Naive thymus-derived CD4-positive, alpha-beta T cell (primary cell): ENCODE measurements around the gene SF3A2. TPM values are rescaled to one million over a fixed set of nuclear protein-coding genes. Genes with fewer than 3 reads are reported as not detected.

Experiments used
- ATAC-seq: fragments of 150-1000 bp; cut with Tn5 transposase; 2 replicates; pipeline ENCODE4 v1.10.0; 2021; ENCODE audit warnings: mild to moderate bottlenecking, moderate library complexity
- CTCF ChIA-PET: fragments of 350-600 bp; sonication (Branson Sonifier 250); formaldehyde crosslinking; loops from one replicate; lab custom pipeline; 2021; ENCODE audit warnings: antibody characterized with exemption; lab: Charles Lee
- POLR2A ChIA-PET: fragments of 350-600 bp; sonication (Branson Sonifier 250); formaldehyde crosslinking; loops from one replicate; lab custom pipeline; 2021; ENCODE audit warnings: antibody characterized with exemption, inconsistent platforms; lab: Charles Lee
- DNase-seq, 9 donors: peaks; one replicate each; pipeline versions ENCODE4 v3.0.0 to v3.0.0-alpha.2; 2020 to 2022; ENCODE audit warnings: mixed read lengths in 1 of 9
- H3K27ac ChIP-seq: one replicate; pipeline ENCODE4 v1.7.0; 2013; ENCODE audit warnings: mild to moderate bottlenecking, low read depth, low read length, moderate library complexity
- H3K27me3 ChIP-seq, 2 donors: one replicate each; pipeline ENCODE4 v1.7.0; 2013; ENCODE audit warnings: low read length in 2 of 2, mild to moderate bottlenecking in 2 of 2, moderate library complexity in 2 of 2; ENCODE audit not compliant: control insufficient read depth in 2 of 2, insufficient read depth in 2 of 2
- H3K36me3 ChIP-seq, 3 experiments: 1 replicate in 2 of 3; 2 replicates in 1 of 3; pipeline ENCODE4 v1.7.0; 2013; ENCODE audit warnings: low read length in 3 of 3, mild to moderate bottlenecking in 3 of 3, moderate library complexity in 1 of 3; ENCODE audit not compliant: insufficient read depth in 3 of 3, control insufficient read depth in 2 of 3
- H3K4me1 ChIP-seq, 2 donors: one replicate each; pipeline ENCODE4 v1.7.0; 2013; ENCODE audit warnings: low read length in 2 of 2, mild to moderate bottlenecking in 2 of 2, moderate library complexity in 1 of 2; ENCODE audit not compliant: control insufficient read depth in 2 of 2, insufficient read depth in 2 of 2
- H3K4me3 ChIP-seq: 2 replicates; pipeline ENCODE4 v1.7.0; 2013; ENCODE audit warnings: mild to moderate bottlenecking, low read length
- H3K9me3 ChIP-seq, 3 experiments: 1 replicate in 2 of 3; 2 replicates in 1 of 3; pipeline ENCODE4 v1.7.0; 2013; ENCODE audit warnings: low read length in 3 of 3; ENCODE audit not compliant: control insufficient read depth in 2 of 3
- H3K27ac Mint-ChIP-seq, 9 donors: one replicate each; pipeline ENCODE4 v1.8.0; 2020 to 2022; ENCODE audit warnings: mixed read lengths in 9 of 9, mild to moderate bottlenecking in 8 of 9, moderate library complexity in 5 of 9, inconsistent platforms in 2 of 9
- H3K27me3 Mint-ChIP-seq, 5 donors: one replicate each; pipeline ENCODE4 v1.8.0; 2021 to 2022; ENCODE audit warnings: mixed read lengths in 5 of 5, mild to moderate bottlenecking in 1 of 5
- H3K36me3 Mint-ChIP-seq, 5 donors: one replicate each; pipeline ENCODE4 v1.8.0; 2020 to 2022; ENCODE audit warnings: mixed read lengths in 5 of 5, mild to moderate bottlenecking in 3 of 5, inconsistent platforms in 1 of 5
- H3K4me1 Mint-ChIP-seq, 7 donors: one replicate each; pipeline ENCODE4 v1.8.0; 2020 to 2022; ENCODE audit warnings: mixed read lengths in 7 of 7, mild to moderate bottlenecking in 3 of 7, inconsistent platforms in 1 of 7
- H3K4me3 Mint-ChIP-seq, 10 donors: one replicate each; pipeline ENCODE4 v1.8.0; 2020 to 2022; ENCODE audit warnings: mild to moderate bottlenecking in 10 of 10, mixed read lengths in 10 of 10, moderate library complexity in 6 of 10, inconsistent platforms in 2 of 10
- H3K9me3 Mint-ChIP-seq, 11 donors: one replicate each; pipeline ENCODE4 v1.8.0; 2020 to 2022; ENCODE audit warnings: mixed read lengths in 11 of 11, mild to moderate bottlenecking in 4 of 11, inconsistent platforms in 1 of 11, moderate library complexity in 1 of 11
- intact Hi-C, 2 donors: fragments of 100-400 bp; cut with micrococcal nuclease; formaldehyde crosslinking; loops; one replicate each; pipeline ENCODE4 v1.15.1; 2023
- polyA plus RNA-seq, 2 donors: library from polyadenylated mRNA; unstranded; fragments of 300-500 nt; fragmentation: Illumina TruSeq; gene quantifications; one replicate each; pipeline ENCODE4 v1.2.3, GENCODE V29; 2021
- total RNA-seq, 6 experiments: library from RNA in 5 of 6; stranded (reverse) in 5 of 6; gene quantifications; 1 replicate in 5 of 6; 2 replicates in 1 of 6; pipeline ENCODE4 v1.2.3 and lab custom pipeline; 2021 to 2026

Gene SF3A2
- total and polyA plus RNA-seq, 7 experiments from 2014 or later: 22.3 to 150 (median 131) TPM

GRCh38 chr19:2252055-2252796 is 15.6 kb downstream of the SF3A2 start:
- H3K27ac ChIP-seq: no peak overlapping the region
- no peaks in the 10 kb centered on the region for H3K9me3 Mint-ChIP-seq
- DNase-seq: peak in 3 of 9 donors; percentile 30 to 41 (median 32)
- peak overlapping the region; percentile 63 for H3K4me3 ChIP-seq
- no peaks in the 10 kb centered on the region for H3K9me3 ChIP-seq
- H3K4me3 Mint-ChIP-seq: peak overlapping the region; percentile 20 to 85 (median 78)
- H3K4me1 ChIP-seq: peaks cover 14 to 31% of the 10 kb centered on the region in 2 donors
- H3K36me3 Mint-ChIP-seq: no peaks in the 10 kb centered on the region
- no peaks in the 10 kb centered on the region for H3K27me3 ChIP-seq
- peak overlapping the region in 2 of 9 donors; percentile 5 to 43 for H3K27ac Mint-ChIP-seq
- intact Hi-C loops: loop anchor here in 1 of 2 donors (2.0 kb wide), 1 partner anchor 15 kb away; the partner anchor contains the start of genes PLEKHJ1 and SF3A2
- POLR2A ChIA-PET: interaction anchor here (0.9 to 13.1 kb wide), 6 partner anchors 9 to 224 kb away, joined by 3 to 163 read pairs (median 9); partner anchors contain the start of gene GADD45B
- peaks cover 0 to 17% (median 2%) of the 10 kb centered on the region in 3 experiments for H3K36me3 ChIP-seq
- CTCF ChIA-PET: interaction anchor here (0.6 to 1.8 kb wide), 3 partner anchors 13 to 145 kb away, joined by 3 to 7 read pairs (median 4); partner anchors contain the start of gene PLEKHJ1
- peaks cover 0 to 10% (median 8%) of the 10 kb centered on the region in 7 donors for H3K4me1 Mint-ChIP-seq
- H3K27me3 Mint-ChIP-seq: peaks cover 0 to 25% (median 0%) of the 10 kb centered on the region in 5 donors
- no peak for ATAC-seq

- no peaks in the 10 kb centered on the region for H3K9me3 ChIP-seq
- no peaks in the 10 kb centered on the region for H3K36me3 Mint-ChIP-seq
- POLR2A ChIA-PET: interaction anchor here (0.6 to 13.1 kb wide), 8 partner anchors 8 to 355 kb away, joined by 3 to 163 read pairs (median 4); partner anchors contain the start of gene GADD45B
- H3K27ac Mint-ChIP-seq: no peak overlapping the region
- peaks cover 0 to 25% (median 0%) of the 10 kb centered on the region in 5 donors for H3K27me3 Mint-ChIP-seq
- ATAC-seq (no peak), DNase-seq (no peak)
- peaks cover 14 to 37% of the 10 kb centered on the region in 2 donors for H3K4me1 ChIP-seq
- H3K4me3 Mint-ChIP-seq: peak overlapping the region; percentile 50 to 85 (median 78)
- no peaks in the 10 kb centered on the region for H3K27me3 ChIP-seq
- H3K9me3 Mint-ChIP-seq: no peaks in the 10 kb centered on the region
- peaks cover 0 to 11% (median 8%) of the 10 kb centered on the region in 7 donors for H3K4me1 Mint-ChIP-seq
- intact Hi-C loops: loop anchor here in 1 of 2 donors (1.0 to 2.0 kb wide), 4 partner anchors 11 to 21 kb away; partner anchors contain the start of genes PLEKHJ1 and SF3A2
- CTCF ChIA-PET: interaction anchor here (0.6 to 1.8 kb wide), 3 partner anchors 13 to 144 kb away, joined by 3 to 7 read pairs (median 4); partner anchors contain the start of gene PLEKHJ1
- H3K36me3 ChIP-seq: peaks cover 0 to 12% (median 2%) of the 10 kb centered on the region in 3 experiments
- H3K27ac ChIP-seq: no peak overlapping the region
- peak overlapping the region; percentile 63 for H3K4me3 ChIP-seq
These were observed 16.1 kb downstream of the SF3A2 start for GRCh38 chr19:2252797-2253105.

- H3K9me3 ChIP-seq: no peaks in the 10 kb centered on the region
- Mint-ChIP-seq H3K4me3 (peak overlapping the region; percentile 50 to 85 (median 78)), H3K27ac (peak overlapping the region in 2 of 9 donors; percentile 52 to 64), H3K4me1 (peaks cover 0 to 18% (median 15%) of the 10 kb centered on the region in 7 donors), H3K27me3 (peaks cover 0 to 25% (median 0%) of the 10 kb centered on the region in 5 donors), H3K9me3 (no peaks in the 10 kb centered on the region), H3K36me3 (no peaks in the 10 kb centered on the region)
- CTCF ChIA-PET: interaction anchor here (0.8 to 1.9 kb wide), 2 partner anchors 14 to 20 kb away, joined by 5 to 14 read pairs; no protein-coding TSS in a partner anchor
- ATAC-seq (no peak), DNase-seq (peak in 8 of 9 donors; percentile 37 to 71 (median 58))
- H3K27ac ChIP-seq: no peak overlapping the region
- H3K36me3 ChIP-seq: peaks cover 0 to 5% (median 2%) of the 10 kb centered on the region in 3 experiments
- POLR2A ChIA-PET: interaction anchor here (0.6 to 13.1 kb wide), 9 partner anchors 8 to 354 kb away, joined by 3 to 163 read pairs (median 5); partner anchors contain the start of gene PLEKHJ1
- intact Hi-C loops: loop anchor here in 1 of 2 donors (1.0 to 2.0 kb wide), 4 partner anchors 12 to 20 kb away; partner anchors contain the start of genes PLEKHJ1 and SF3A2
- peak overlapping the region; percentile 63 for H3K4me3 ChIP-seq
- peaks cover 17 to 41% of the 10 kb centered on the region in 2 donors for H3K4me1 ChIP-seq
- no peaks in the 10 kb centered on the region for H3K27me3 ChIP-seq
These were observed 16.8 kb downstream of the SF3A2 start for GRCh38 chr19:2253106-2254063.

- H3K36me3 ChIP-seq: peaks cover 0 to under 1% (median 0%) of the 10 kb centered on the region in 3 experiments
- no peaks in the 10 kb centered on the region for H3K9me3 Mint-ChIP-seq
- no peak for ATAC-seq
- no peaks in the 10 kb centered on the region for H3K36me3 Mint-ChIP-seq
- no peak for DNase-seq
- ChIA-PET CTCF (interaction anchor here (1.9 kb wide), 1 partner anchor 19 kb away, joined by 14 read pairs; no protein-coding TSS in a partner anchor), POLR2A (interaction anchor here (0.9 to 13.1 kb wide), 6 partner anchors 8 to 18 kb away, joined by 3 to 163 read pairs (median 8); partner anchors contain the start of gene PLEKHJ1)
- no peaks in the 10 kb centered on the region for H3K27me3 ChIP-seq
- peak overlapping the region in 1 of 9 donors; percentile 33 for H3K27ac Mint-ChIP-seq
- no peak overlapping the region for H3K4me3 ChIP-seq
- peaks cover 0 to 24% (median 20%) of the 10 kb centered on the region in 7 donors for H3K4me1 Mint-ChIP-seq
- intact Hi-C loops: no loop called here
- H3K27me3 Mint-ChIP-seq: peaks cover 0 to 25% (median 0%) of the 10 kb centered on the region in 5 donors
- no peaks in the 10 kb centered on the region for H3K9me3 ChIP-seq
- peaks cover 23 to 46% of the 10 kb centered on the region in 2 donors for H3K4me1 ChIP-seq
- no peak overlapping the region for H3K27ac ChIP-seq
- peak overlapping the region in 9 of 10 donors; percentile 32 to 85 (median 62) for H3K4me3 Mint-ChIP-seq
These were observed 17.6 kb downstream of the SF3A2 start for GRCh38 chr19:2254064-2254872.

- Histone ChIP-seq H3K4me3 (no peak overlapping the region), H3K36me3 (no peaks in the 10 kb centered on the region), H3K27me3 (no peaks in the 10 kb centered on the region), H3K4me1 (peaks cover 31 to 44% of the 10 kb centered on the region in 2 donors), H3K9me3 (no peaks in the 10 kb centered on the region), H3K27ac (no peak overlapping the region)
- no peak overlapping the region for H3K27ac Mint-ChIP-seq
- no peak for ATAC-seq
- H3K36me3 Mint-ChIP-seq: no peaks in the 10 kb centered on the region
- no peaks in the 10 kb centered on the region for H3K9me3 Mint-ChIP-seq
- intact Hi-C loops: no loop called here
- CTCF ChIA-PET: no interaction called here
- DNase-seq: no peak
- POLR2A ChIA-PET: interaction anchor here (2.4 to 13.1 kb wide), 3 partner anchors 11 to 17 kb away, joined by 11 to 163 read pairs (median 70); no protein-coding TSS in a partner anchor
- peak overlapping the region in 1 of 10 donors; percentile 49 for H3K4me3 Mint-ChIP-seq
- peaks cover 0 to 32% (median 25%) of the 10 kb centered on the region in 7 donors for H3K4me1 Mint-ChIP-seq
- H3K27me3 Mint-ChIP-seq: peaks cover 0 to 22% (median 0%) of the 10 kb centered on the region in 5 donors
These were observed 18.7 kb downstream of the SF3A2 start for GRCh38 chr19:2255112-2255845.
